K562 (cell line): ENCODE results near the gene RPL38. TPM values are rescaled to one million over a fixed set of nuclear protein-coding genes. Genes with fewer than 3 reads are reported as not detected.

Source experiments
- ETV6 ChIP-seq, 3 experiments: fragments of 150-350 bp in 1 of 3; sonication (generic) in 1 of 3; formaldehyde crosslinking in 1 of 3; IDR thresholded peaks; 2 replicates each; pipeline versions ENCODE4 v1.6.1 to v1.8.0; 2014 to 2022; ENCODE audit warnings: borderline replicate concordance in 2 of 3, low read depth in 2 of 3, antibody characterized with exemption in 1 of 3, low read length in 1 of 3, mild to moderate bottlenecking in 1 of 3, missing genetic modification reagents in 1 of 3
- FOXP1 ChIP-seq: sonication (generic); formaldehyde crosslinking; IDR thresholded peaks from 2 replicates; pipeline ENCODE4 v1.8.0; 2022; ENCODE audit warnings: mild to moderate bottlenecking, missing genetic modification reagents
- HNRNPL ChIP-seq: fragments of 200-400 bp; formaldehyde crosslinking; IDR thresholded peaks from 2 replicates; pipeline ENCODE4 v1.6.1; 2017; ENCODE audit warnings: low read depth, mild to moderate bottlenecking, low read length
- KAT8 ChIP-seq: fragments of 450-650 bp; IDR thresholded peaks from 2 replicates; pipeline ENCODE4 v1.6.1; 2016; ENCODE audit warnings: low read depth, mild to moderate bottlenecking
- MAZ ChIP-seq, 2 experiments: fragments of 450-650 bp in 1 of 2; sonication (generic) in 1 of 2; formaldehyde crosslinking; IDR thresholded peaks in 1 of 2; conservative IDR thresholded peaks in 1 of 2; 2 replicates each; pipeline versions ENCODE4 v1.4.0 to v1.5.0; 2020; ENCODE audit warnings: mild to moderate bottlenecking in 1 of 2, missing genetic modification reagents in 1 of 2
- SMAD2 ChIP-seq: fragments of 150-350 bp; IDR thresholded peaks from 2 replicates; pipeline ENCODE4 v1.6.1; 2014; ENCODE audit warnings: low read depth, mild to moderate bottlenecking, low read length
- ZNF79 ChIP-seq: fragments of 250-450 bp; sonication (Bioruptor Pico); IDR thresholded peaks from 2 replicates; pipeline ENCODE4 v1.4.0; 2020; ENCODE audit warnings: low read depth, mild to moderate bottlenecking, moderate library complexity
- polyA plus RNA-seq, 8 experiments: library from polyadenylated mRNA; depleted of rRNA in 4 of 8; stranded (reverse) in 5 of 8; unstranded in 3 of 8; fragments of >200 nt; fragmentation: Nextera tagmentation in 2 of 8; fragmentation: Illumina TruSeq in 1 of 8; extraction: Ambion mirVana in 2 of 8; extraction: Trizol in 1 of 8; gene quantifications; 2 replicates each; pipeline versions ENCODE4 v1.2.1 to v1.2.3, GENCODE V29; 2011 to 2014; ENCODE audit warnings: inconsistent platforms in 1 of 8, missing spikeins in 1 of 8
- total RNA-seq, 7 experiments: library from RNA; depleted of rRNA in 6 of 7; stranded (reverse); fragments of >200 nt in 6 of 7; fragmentation: Illumina TruSeq in 2 of 7; extraction: Trizol in 2 of 7; gene quantifications; 2 replicates each; pipeline versions ENCODE4 v1.2.1 to v1.2.3, GENCODE V29; 2011 to 2021; ENCODE audit warnings: low replicate concordance in 1 of 7
- TF ChIP-seq, protein P1 (sequence below): fragments of 200-600 bp; sonication (generic); IDR thresholded peaks from one replicate; pipeline ENCODE4 v1.6.1; 2012; ENCODE audit warnings: mild to moderate bottlenecking, low read depth, low read length, inconsistent platforms
- TF ChIP-seq, protein P2 (sequence below): IDR thresholded peaks from 3 replicates; pipeline ENCODE4 v1.6.1; 2011; ENCODE audit warnings: borderline replicate concordance, mild to moderate bottlenecking, moderate library complexity; ENCODE audit not compliant: insufficient read length; ENCODE audit errors: extremely low read depth
- TF ChIP-seq, protein P3 (sequence below): sonication (generic); formaldehyde crosslinking; IDR thresholded peaks from 2 replicates; pipeline ENCODE4 v1.8.0; 2022; ENCODE audit warnings: mild to moderate bottlenecking, missing genetic modification reagents

Gene RPL38
- total and polyA plus RNA-seq, 9 of the 15 experiments (the other 6 are each of a cell fraction or from before 2014, with no cell fraction given): 1,224 to 3,864 (median 1,939) TPM

DNA sequence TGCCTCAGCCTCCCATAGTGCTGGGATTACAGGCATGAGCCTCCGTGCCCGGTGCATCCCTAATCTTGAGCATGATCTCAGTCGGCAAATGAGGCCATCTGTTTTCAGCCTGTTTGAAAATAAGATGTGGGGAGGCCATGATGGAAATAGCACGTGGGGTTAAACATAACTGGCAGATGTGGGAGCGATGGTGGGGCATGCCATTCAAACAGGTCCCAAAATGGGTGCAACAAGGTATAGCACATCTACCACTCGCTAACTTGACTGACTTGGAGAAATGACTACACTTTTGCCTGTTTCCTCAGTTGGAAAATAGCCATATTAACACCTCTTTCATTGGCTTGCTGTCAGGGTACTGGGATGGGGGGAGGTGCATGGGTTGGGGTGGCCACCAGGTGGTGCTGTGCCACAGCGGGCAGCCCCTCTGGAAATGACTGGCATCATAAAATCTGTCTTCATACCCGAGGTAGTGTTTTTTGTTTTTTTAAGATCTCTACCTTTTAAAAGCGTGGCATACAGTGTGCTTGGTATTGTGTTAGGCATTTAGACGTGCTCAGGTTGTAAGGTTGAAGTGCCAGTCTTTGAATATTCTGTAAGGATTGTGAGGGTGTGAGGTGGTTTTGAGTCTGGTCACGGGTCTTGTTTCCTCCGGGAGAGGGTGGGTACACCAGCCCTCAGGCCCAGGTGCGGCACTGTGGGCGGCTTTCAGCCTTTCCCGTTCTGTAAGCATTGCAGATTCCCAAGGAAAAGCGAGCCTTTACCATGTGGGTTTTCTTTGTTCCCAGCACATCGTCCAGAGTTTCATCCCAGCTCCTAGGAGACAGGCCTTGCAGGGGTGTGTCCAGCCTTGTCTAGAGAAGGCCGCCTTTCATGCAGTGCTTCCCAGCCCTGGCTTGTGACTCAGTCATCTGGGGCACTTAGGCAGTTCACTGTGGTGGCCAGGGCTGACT lies 7.0 kb downstream of the RPL38 start (continued):
- TF ChIP-seq, protein P1, sequence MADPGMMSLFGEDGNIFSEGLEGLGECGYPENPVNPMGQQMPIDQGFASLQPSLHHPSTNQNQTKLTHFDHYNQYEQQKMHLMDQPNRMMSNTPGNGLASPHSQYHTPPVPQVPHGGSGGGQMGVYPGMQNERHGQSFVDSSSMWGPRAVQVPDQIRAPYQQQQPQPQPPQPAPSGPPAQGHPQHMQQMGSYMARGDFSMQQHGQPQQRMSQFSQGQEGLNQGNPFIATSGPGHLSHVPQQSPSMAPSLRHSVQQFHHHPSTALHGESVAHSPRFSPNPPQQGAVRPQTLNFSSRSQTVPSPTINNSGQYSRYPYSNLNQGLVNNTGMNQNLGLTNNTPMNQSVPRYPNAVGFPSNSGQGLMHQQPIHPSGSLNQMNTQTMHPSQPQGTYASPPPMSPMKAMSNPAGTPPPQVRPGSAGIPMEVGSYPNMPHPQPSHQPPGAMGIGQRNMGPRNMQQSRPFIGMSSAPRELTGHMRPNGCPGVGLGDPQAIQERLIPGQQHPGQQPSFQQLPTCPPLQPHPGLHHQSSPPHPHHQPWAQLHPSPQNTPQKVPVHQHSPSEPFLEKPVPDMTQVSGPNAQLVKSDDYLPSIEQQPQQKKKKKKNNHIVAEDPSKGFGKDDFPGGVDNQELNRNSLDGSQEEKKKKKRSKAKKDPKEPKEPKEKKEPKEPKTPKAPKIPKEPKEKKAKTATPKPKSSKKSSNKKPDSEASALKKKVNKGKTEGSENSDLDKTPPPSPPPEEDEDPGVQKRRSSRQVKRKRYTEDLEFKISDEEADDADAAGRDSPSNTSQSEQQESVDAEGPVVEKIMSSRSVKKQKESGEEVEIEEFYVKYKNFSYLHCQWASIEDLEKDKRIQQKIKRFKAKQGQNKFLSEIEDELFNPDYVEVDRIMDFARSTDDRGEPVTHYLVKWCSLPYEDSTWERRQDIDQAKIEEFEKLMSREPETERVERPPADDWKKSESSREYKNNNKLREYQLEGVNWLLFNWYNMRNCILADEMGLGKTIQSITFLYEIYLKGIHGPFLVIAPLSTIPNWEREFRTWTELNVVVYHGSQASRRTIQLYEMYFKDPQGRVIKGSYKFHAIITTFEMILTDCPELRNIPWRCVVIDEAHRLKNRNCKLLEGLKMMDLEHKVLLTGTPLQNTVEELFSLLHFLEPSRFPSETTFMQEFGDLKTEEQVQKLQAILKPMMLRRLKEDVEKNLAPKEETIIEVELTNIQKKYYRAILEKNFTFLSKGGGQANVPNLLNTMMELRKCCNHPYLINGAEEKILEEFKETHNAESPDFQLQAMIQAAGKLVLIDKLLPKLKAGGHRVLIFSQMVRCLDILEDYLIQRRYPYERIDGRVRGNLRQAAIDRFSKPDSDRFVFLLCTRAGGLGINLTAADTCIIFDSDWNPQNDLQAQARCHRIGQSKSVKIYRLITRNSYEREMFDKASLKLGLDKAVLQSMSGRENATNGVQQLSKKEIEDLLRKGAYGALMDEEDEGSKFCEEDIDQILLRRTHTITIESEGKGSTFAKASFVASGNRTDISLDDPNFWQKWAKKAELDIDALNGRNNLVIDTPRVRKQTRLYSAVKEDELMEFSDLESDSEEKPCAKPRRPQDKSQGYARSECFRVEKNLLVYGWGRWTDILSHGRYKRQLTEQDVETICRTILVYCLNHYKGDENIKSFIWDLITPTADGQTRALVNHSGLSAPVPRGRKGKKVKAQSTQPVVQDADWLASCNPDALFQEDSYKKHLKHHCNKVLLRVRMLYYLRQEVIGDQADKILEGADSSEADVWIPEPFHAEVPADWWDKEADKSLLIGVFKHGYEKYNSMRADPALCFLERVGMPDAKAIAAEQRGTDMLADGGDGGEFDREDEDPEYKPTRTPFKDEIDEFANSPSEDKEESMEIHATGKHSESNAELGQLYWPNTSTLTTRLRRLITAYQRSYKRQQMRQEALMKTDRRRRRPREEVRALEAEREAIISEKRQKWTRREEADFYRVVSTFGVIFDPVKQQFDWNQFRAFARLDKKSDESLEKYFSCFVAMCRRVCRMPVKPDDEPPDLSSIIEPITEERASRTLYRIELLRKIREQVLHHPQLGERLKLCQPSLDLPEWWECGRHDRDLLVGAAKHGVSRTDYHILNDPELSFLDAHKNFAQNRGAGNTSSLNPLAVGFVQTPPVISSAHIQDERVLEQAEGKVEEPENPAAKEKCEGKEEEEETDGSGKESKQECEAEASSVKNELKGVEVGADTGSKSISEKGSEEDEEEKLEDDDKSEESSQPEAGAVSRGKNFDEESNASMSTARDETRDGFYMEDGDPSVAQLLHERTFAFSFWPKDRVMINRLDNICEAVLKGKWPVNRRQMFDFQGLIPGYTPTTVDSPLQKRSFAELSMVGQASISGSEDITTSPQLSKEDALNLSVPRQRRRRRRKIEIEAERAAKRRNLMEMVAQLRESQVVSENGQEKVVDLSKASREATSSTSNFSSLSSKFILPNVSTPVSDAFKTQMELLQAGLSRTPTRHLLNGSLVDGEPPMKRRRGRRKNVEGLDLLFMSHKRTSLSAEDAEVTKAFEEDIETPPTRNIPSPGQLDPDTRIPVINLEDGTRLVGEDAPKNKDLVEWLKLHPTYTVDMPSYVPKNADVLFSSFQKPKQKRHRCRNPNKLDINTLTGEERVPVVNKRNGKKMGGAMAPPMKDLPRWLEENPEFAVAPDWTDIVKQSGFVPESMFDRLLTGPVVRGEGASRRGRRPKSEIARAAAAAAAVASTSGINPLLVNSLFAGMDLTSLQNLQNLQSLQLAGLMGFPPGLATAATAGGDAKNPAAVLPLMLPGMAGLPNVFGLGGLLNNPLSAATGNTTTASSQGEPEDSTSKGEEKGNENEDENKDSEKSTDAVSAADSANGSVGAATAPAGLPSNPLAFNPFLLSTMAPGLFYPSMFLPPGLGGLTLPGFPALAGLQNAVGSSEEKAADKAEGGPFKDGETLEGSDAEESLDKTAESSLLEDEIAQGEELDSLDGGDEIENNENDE: peak; percentile 17
- TF ChIP-seq ETV6 (IDR thresholded peaks at IDR 0.05; ENCODE audit: borderline replicate concordance in 1 of 2, low read depth in 2 of 2, low read length in 1 of 2) (no peak), ETV6 (CRISPR knock-in tag; IDR thresholded peaks at IDR 0.05; ENCODE audit: borderline replicate concordance) (no peak), SMAD2 (no peak), KAT8 (no peak), HNRNPL (no peak), MAZ (CRISPR knock-in tag; conservative IDR thresholded peaks at IDR 0.05 in 1 of 2, IDR thresholded peaks at IDR 0.05 in 1 of 2) (no peak; a peak in 1 of 4 replicates), FOXP1 (CRISPR knock-in tag) (no peak), ZNF79 (CRISPR knock-in tag) (no peak)
- TF ChIP-seq, protein P2, sequence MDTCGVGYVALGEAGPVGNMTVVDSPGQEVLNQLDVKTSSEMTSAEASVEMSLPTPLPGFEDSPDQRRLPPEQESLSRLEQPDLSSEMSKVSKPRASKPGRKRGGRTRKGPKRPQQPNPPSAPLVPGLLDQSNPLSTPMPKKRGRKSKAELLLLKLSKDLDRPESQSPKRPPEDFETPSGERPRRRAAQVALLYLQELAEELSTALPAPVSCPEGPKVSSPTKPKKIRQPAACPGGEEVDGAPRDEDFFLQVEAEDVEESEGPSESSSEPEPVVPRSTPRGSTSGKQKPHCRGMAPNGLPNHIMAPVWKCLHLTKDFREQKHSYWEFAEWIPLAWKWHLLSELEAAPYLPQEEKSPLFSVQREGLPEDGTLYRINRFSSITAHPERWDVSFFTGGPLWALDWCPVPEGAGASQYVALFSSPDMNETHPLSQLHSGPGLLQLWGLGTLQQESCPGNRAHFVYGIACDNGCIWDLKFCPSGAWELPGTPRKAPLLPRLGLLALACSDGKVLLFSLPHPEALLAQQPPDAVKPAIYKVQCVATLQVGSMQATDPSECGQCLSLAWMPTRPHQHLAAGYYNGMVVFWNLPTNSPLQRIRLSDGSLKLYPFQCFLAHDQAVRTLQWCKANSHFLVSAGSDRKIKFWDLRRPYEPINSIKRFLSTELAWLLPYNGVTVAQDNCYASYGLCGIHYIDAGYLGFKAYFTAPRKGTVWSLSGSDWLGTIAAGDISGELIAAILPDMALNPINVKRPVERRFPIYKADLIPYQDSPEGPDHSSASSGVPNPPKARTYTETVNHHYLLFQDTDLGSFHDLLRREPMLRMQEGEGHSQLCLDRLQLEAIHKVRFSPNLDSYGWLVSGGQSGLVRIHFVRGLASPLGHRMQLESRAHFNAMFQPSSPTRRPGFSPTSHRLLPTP: no peak
- TF ChIP-seq, protein P3, sequence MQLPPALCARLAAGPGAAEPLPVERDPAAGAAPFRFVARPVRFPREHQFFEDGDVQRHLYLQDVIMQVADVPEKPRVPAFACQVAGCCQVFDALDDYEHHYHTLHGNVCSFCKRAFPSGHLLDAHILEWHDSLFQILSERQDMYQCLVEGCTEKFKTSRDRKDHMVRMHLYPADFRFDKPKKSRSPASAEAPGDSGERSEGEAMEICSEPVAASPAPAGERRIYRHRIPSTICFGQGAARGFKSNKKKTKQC (CRISPR knock-in tag): no peak
